GM18951 (cell line): ENCODE measurements around the gene SPRR2A.
"Not testable (repeated sequence)": the region's sequence is repeated elsewhere in the genome, so short reads cannot be mapped to it uniquely, and the experiment has no call there.

Experiments
- POLR2A ChIP-seq: IDR thresholded peaks from 4 replicates; pipeline ENCODE4 v1.6.1; 2011; ENCODE audit warnings: mild to moderate bottlenecking; ENCODE audit not compliant: insufficient read length, insufficient read depth; ENCODE audit errors: extremely low read depth
- in situ Hi-C: fragments of 300-500 bp; cut with MboI; formaldehyde crosslinking; loops from one replicate; pipeline ENCODE4 v1.12.0; 2022; ENCODE audit warnings: low sequenced_read_pairs, mixed read lengths, inconsistent platforms; ENCODE audit not compliant: unreplicated experiment

Gene SPRR2A

GRCh38 chr1:153057375-153057774 is at the start of gene SPRR2A:
Gene SPRR2A, minus strand, starts transcription at chr1:153057512. Its CDS starts 777 bp downstream, at chr1:153056735.
- in situ Hi-C loops, result no loop called here
- no peak for TF ChIP-seq POLR2A

- in situ Hi-C loops, result no loop called here
- TF ChIP-seq POLR2A, result no peak
These were observed 42.9 kb upstream of the SPRR2A start for GRCh38 chr1:153100245-153100644.

GRCh38 chr1:153099461-153100045 is 42.2 kb upstream of the SPRR2A start:
- in situ Hi-C loops, result no loop called here
- TF ChIP-seq POLR2A, result no peak

- no peak for TF ChIP-seq POLR2A
- in situ Hi-C loops, result no loop called here
These were observed 38.5 kb upstream of the SPRR2A start for GRCh38 chr1:153095764-153096163.

GRCh38 chr1:153094426-153094825 is 37.1 kb upstream of the SPRR2A start, which contains the start of gene SPRR2E:
Gene SPRR2E, minus strand, starts transcription at chr1:153094526. Its CDS starts 775 bp downstream, at chr1:153093751.
- in situ Hi-C loops, result no loop called here
- no peak for TF ChIP-seq POLR2A

- TF ChIP-seq POLR2A, result no peak
- in situ Hi-C loops, result no loop called here
These were observed 30.3 kb upstream of the SPRR2A start for GRCh38 chr1:153087652-153088051.

GRCh38 chr1:153081736-153082135 is 24.4 kb upstream of the SPRR2A start:
- in situ Hi-C loops, result no loop called here
- no peak for TF ChIP-seq POLR2A

GRCh38 chr1:153072806-153073726 is 15.8 kb upstream of the SPRR2A start:
- TF ChIP-seq POLR2A, result no peak
- in situ Hi-C loops, result no loop called here

- in situ Hi-C loops, result no loop called here
- TF ChIP-seq POLR2A, result no peak
These were observed 14.2 kb upstream of the SPRR2A start, which contains the start of gene SPRR2B for GRCh38 chr1:153071511-153071910. Gene SPRR2B, minus strand, starts transcription at chr1:153071611. Its CDS starts 772 bp downstream, at chr1:153070839.

GRCh38 chr1:153070243-153070642 is 12.9 kb upstream of the SPRR2A start:
- TF ChIP-seq POLR2A, result no peak
- in situ Hi-C loops, result no loop called here

- in situ Hi-C loops, result no loop called here
- no peak for TF ChIP-seq POLR2A
These were observed 1.8 kb upstream of the SPRR2A start for GRCh38 chr1:153058826-153059784.

- no peak for TF ChIP-seq POLR2A
- in situ Hi-C loops, result no loop called here
These were observed 842 bp upstream of the SPRR2A start for GRCh38 chr1:153058154-153058553.

- in situ Hi-C loops, result not testable (repeated sequence)
These were observed 1.2 kb downstream of the SPRR2A start for GRCh38 chr1:153056111-153056510.
